ENCODE data around the gene TCOF1.

Gene TCOF1, protein sequence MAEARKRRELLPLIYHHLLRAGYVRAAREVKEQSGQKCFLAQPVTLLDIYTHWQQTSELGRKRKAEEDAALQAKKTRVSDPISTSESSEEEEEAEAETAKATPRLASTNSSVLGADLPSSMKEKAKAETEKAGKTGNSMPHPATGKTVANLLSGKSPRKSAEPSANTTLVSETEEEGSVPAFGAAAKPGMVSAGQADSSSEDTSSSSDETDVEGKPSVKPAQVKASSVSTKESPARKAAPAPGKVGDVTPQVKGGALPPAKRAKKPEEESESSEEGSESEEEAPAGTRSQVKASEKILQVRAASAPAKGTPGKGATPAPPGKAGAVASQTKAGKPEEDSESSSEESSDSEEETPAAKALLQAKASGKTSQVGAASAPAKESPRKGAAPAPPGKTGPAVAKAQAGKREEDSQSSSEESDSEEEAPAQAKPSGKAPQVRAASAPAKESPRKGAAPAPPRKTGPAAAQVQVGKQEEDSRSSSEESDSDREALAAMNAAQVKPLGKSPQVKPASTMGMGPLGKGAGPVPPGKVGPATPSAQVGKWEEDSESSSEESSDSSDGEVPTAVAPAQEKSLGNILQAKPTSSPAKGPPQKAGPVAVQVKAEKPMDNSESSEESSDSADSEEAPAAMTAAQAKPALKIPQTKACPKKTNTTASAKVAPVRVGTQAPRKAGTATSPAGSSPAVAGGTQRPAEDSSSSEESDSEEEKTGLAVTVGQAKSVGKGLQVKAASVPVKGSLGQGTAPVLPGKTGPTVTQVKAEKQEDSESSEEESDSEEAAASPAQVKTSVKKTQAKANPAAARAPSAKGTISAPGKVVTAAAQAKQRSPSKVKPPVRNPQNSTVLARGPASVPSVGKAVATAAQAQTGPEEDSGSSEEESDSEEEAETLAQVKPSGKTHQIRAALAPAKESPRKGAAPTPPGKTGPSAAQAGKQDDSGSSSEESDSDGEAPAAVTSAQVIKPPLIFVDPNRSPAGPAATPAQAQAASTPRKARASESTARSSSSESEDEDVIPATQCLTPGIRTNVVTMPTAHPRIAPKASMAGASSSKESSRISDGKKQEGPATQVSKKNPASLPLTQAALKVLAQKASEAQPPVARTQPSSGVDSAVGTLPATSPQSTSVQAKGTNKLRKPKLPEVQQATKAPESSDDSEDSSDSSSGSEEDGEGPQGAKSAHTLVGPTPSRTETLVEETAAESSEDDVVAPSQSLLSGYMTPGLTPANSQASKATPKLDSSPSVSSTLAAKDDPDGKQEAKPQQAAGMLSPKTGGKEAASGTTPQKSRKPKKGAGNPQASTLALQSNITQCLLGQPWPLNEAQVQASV (N-terminal part only)

DNA sequence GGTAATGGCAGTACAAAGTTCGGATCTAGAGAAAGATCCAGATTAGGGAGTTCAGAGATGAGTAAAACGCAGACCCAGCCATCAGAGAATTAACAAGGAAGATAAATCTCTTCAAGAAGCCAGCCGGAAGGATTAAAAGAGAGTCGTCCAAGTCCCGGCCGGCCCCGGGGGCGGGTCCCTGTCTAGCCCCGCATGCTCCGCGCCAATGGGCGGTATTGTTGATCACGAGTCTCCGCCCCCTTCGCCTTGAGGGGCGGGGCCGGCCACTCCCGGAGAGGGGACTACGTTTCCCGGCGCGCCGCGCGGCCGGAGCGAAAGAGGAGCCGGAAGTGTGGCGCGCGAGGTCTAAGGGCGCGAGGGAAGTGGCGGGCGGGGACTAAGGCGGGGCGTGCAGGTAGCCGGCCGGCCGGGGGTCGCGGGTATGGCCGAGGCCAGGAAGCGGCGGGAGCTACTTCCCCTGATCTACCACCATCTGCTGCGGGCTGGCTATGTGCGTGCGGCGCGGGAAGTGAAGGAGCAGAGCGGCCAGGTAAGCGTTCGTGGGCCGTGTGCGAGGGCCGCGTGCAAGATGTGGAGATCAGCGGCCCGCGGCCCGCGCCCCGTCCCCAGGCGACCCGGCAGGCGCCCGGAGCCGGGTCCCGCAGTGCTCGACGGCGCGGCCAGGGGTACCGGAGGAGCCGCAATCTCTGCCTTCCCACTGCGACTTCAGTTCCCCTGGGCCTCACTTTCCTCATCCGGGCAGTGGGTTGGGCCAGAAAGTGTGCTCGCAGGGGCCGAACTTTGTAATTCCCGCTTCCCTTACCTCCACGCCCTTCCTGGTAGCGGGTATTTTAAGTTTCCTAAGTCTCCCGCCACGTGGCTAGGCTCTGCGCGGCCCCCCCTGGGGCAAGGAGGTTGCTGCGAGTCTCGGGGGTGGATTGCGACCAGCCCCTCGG lies at the start of gene TCOF1:
TCOF1 (plus strand) TSS at position 372 of the 935 bp plus-strand sequence; CDS start at position 422, 50 bp downstream.
- in situ Hi-C loops (cut with HindIII; ENCODE audit: low sequenced_read_pairs) = no loop called here
- peak; percentile 84 for DNase-seq (ENCODE audit: low read depth)
- TF ChIP-seq, protein P1, sequence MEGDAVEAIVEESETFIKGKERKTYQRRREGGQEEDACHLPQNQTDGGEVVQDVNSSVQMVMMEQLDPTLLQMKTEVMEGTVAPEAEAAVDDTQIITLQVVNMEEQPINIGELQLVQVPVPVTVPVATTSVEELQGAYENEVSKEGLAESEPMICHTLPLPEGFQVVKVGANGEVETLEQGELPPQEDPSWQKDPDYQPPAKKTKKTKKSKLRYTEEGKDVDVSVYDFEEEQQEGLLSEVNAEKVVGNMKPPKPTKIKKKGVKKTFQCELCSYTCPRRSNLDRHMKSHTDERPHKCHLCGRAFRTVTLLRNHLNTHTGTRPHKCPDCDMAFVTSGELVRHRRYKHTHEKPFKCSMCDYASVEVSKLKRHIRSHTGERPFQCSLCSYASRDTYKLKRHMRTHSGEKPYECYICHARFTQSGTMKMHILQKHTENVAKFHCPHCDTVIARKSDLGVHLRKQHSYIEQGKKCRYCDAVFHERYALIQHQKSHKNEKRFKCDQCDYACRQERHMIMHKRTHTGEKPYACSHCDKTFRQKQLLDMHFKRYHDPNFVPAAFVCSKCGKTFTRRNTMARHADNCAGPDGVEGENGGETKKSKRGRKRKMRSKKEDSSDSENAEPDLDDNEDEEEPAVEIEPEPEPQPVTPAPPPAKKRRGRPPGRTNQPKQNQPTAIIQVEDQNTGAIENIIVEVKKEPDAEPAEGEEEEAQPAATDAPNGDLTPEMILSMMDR (IDR thresholded peaks at IDR 0.05; ENCODE audit: low read depth, low read length, missing control alignments) = no peak
- peak within 1 kb of the TSS; percentile 82 for H3K4me3 ChIP-seq (ENCODE audit: low read depth, low read length)

DNA sequence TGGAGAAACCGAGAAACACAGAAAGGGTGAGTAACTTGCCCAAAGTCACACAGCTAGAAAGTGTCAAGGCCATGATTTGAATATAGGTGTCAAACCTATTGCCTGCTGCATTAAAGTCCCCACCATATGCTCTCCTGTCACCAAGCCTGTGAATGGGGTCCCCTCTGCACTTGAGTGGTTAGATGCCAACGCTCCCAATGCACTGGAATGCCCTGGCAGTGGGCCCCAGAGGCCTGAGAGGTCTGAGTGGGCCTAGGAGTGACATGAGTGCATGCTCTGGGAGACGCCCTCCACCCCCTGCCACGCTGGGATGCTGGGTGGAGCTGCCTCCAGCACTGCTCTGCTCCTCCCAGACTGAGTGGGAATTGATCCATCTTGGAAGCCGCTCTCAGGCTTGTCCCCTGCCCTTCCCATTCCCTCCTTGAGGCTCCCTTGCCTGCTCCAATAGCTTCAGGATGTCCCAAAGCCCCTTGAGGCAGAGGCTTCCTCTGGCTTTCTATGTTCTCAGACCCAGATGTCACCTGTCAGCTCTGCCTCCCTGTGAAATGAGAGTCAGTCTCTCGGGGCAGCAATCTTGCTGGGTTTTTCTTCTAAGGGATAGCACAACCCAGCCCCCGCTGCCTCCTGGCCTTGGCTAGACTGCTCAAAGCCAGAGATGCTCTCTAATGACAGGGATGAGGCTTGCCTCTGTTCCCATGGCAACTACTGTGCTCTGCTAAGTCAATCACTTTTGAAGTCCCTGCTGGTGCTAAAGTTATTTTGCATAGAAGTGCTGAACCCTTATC lies 48.2 kb upstream of the TCOF1 start:
- H3K4me3 ChIP-seq (ENCODE audit: low read depth, low read length) = no peak overlapping the region
- in situ Hi-C loops (cut with HindIII; ENCODE audit: low sequenced_read_pairs) = no loop called here
- DNase-seq (ENCODE audit: low read depth) = no peak
- TF ChIP-seq, protein P1 (IDR thresholded peaks at IDR 0.05; ENCODE audit: low read depth, low read length, missing control alignments) = no peak

DNA sequence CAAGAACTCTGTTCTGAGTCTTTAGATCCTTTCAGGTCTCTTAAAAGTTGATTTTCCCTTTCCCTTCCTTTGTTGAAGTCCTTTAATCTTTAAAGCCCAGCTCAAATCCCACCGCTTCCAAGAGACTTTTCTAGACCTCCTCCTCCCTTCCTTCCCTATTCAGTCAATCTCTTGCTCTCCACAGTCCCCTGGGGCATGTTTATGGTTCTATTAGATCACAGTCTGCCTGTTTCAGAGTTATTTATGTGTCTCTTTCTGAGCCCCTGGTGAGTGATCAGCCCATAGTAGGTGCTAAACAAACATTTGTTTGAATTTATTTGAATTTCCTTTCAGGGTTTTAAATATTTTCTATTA lies 47.6 kb upstream of the TCOF1 start:
- in situ Hi-C loops (cut with HindIII; ENCODE audit: low sequenced_read_pairs) = no loop called here
- no peak for DNase-seq (ENCODE audit: low read depth)
- no peak overlapping the region for H3K4me3 ChIP-seq (ENCODE audit: low read depth, low read length)
- TF ChIP-seq, protein P1 (IDR thresholded peaks at IDR 0.05; ENCODE audit: low read depth, low read length, missing control alignments) = no peak

DNA sequence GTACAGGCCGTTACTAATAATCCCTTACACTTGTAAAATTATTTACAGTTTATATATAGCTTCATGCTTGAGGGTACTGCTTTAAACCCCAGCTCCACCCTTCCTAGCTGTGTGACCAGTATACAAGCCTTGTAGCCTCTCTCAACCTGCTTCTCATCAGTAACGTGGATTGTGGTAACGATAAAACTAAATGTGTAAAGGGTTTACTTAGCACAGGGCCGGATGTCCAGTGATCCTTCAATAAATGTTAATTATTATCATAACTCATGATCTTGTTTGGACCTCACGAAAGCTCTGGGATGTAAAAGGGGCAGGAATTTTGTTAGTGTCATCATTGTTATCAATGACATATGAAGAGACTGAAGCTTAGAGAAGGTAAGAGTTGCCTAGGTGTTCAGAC lies 47.3 kb upstream of the TCOF1 start:
- TF ChIP-seq, protein P1 (IDR thresholded peaks at IDR 0.05; ENCODE audit: low read depth, low read length, missing control alignments) = no peak
- H3K4me3 ChIP-seq (ENCODE audit: low read depth, low read length) = no peak overlapping the region
- in situ Hi-C loops (cut with HindIII; ENCODE audit: low sequenced_read_pairs) = no loop called here
- no peak for DNase-seq (ENCODE audit: low read depth)

DNA sequence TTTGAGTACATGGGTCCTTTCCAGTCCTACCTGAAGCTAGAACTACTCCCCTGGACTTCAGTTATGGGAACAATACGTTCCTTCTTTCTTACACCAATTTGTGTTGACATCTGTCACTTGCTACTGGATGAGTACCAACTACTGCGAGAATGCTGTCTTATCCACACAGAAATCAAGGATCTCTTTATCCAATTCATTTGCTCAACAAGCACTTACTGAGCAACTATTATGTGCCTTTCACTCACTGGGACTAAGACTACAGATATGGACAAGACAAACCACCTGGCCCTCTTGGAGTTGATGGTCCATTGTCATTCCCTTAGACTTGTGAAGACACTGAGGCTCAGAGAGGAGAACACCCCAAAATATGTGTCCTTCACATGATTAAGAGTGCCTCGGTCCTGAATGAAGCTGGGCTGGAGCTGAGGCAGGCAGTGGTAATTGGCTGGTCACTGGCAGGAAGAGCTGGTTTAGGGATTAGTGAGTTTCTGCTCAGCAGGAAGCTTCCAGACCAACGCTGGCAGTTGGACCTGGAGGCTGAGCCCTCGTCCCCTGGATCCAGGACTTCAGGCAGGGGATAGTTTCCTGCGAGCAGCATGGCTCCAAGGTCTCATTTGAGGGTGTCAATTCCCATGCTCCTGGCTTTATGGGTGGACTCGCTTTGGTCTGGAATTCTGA lies 46.3 kb upstream of the TCOF1 start:
- DNase-seq (ENCODE audit: low read depth) = no peak
- TF ChIP-seq, protein P1 (IDR thresholded peaks at IDR 0.05; ENCODE audit: low read depth, low read length, missing control alignments) = no peak
- no peak overlapping the region for H3K4me3 ChIP-seq (ENCODE audit: low read depth, low read length)
- in situ Hi-C loops (cut with HindIII; ENCODE audit: low sequenced_read_pairs) = no loop called here
